HG03045 (cell line): ENCODE measurements around the gene UGT1A1.

Experiments
- ATAC-seq: cut with Tn5 transposase; IDR thresholded peaks from one replicate; pipeline ENCODE4 v1.9.1; 2021; ENCODE audit warnings: mild to moderate bottlenecking, moderate library complexity; ENCODE audit not compliant: unreplicated experiment

UGT1A1 gene

DNA sequence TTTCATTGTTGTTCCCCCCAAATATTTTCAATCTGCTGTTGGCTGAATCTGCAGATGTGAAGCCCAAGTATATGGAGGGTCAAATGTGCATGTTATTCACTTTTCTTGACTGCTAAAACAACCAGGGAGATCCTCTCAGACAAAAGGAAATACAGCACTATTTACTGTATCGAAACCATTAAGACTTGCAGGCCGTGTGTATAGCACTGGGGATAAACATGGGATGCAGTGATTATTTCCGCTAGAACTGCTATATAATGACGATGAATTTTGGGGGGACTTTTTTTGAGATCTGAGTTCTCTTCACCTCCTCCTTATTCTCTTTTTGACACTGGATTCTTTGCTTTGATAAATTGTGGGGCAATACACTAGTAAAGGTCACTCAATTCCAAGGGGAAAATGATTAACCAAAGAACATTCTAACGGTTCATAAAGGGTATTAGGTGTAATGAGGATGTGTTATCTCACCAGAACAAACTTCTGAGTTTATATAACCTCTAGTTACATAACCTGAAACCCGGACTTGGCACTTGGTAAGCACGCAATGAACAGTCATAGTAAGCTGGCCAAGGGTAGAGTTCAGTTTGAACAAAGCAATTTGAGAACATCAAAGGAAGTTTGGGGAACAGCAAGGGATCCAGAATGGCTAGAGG is 3.5 kb upstream of the UGT1A1 start:
- no peak for ATAC-seq

DNA sequence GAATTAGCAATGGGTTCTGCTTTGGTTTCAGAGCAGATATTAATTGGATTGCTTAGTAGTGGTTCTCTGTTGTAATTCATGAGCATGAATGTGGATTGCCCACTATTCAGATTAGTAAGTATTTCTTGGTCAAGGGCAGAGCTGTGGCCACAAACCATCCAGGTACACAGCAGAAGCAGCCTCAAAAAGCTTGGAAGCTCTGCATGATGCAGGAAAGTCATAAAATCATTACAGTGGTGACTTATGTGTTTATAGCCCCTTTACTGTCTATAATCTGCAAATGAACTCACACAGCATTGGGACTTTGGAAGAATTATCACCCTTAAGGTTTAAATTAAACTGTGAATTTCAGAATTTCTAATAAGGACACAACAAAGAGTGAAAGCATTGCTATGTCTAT is 1.9 kb upstream of the UGT1A1 start:
- no peak for ATAC-seq

DNA sequence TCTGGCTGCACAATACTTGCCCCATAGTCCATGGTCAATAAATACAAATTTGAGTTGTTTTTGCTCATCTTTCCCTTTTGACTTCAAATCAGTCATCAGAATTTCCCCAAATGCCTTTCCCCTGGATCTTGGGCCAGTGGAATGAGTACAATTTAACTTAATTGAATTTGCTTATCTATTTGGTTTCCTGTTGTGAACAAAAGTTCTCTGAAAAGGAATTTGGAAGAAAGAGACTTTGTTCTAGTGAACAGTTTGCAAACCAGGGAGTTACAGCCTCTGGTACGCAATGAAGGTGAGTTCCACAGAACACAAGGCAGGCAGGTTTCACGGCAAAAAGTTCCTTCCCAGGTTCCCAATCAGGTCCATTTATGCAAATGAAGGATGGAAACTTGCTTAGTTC is 1.2 kb upstream of the UGT1A1 start:
- ATAC-seq: no peak

DNA sequence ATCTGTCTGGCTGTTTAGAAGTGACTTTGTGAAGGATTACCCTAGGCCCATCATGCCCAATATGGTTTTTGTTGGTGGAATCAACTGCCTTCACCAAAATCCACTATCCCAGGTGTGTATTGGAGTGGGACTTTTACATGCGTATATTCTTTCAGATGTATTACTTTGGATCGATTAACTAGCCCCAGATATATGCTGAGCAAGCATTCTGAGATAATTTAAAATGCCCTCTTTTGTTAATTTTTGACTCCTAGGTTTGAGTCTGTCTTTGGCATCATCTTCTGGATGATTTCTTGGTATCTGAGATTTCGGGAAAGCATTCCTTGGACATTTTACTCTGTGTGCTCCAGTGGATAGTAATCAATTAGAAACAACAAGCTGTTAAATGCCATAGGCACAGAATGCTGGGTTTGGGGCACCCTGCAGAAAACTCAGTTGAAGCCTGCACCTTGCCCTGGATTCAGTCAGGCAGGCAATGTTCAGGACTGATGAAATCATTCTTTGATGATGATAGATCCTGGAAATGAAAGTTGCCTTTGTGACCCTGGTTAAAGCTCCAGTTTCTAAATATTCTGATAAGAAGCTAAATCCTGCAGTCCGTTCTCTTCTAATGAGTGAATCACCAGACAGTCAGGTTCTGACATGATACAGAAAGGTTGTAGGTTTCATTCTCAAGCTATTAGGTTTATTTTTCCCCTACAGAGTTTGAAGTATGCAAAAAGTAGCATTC is 1.1 kb downstream of the UGT1A1 start:
- no peak for ATAC-seq

DNA sequence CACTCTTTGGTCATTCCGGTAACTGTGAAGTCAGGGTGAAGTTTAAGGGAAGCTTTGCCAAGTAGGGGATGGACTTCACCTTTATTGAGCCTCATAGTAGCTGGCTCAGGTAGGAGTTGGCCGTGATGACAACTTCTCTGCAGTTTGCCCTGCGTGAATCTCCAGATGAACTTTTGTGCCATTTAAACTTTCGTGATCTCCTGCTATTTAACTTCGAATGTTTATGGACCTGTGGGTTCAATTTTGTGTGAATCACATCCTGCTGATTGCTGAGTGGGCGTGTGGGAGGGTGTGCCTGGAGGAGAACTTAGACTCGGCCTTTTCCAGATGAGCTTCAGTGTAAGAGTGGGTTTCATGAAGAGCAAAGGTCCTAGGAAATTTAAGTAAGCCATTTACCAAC is 4.2 kb downstream of the UGT1A1 start:
- ATAC-seq: no peak

DNA sequence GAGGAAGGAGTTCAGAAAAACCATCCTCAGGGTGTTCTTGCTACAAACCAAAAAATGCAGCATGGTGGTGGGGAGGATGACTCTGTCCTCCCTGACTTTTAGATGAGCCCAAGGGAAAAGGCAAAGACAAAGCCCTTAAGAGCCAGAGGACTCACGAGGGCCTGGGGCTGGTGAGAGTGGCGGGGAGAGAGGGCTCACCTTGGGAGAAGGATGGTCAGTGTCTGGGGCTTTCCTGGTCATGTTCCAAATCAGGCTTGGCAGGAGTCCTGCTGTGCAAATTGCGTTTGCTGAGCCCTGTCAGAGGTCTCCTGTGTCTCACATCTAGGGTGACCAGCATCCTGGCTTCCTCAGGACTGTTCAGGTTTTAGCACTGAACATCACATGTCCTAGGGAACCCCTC is 4.7 kb downstream of the UGT1A1 start:
- no peak for ATAC-seq

DNA sequence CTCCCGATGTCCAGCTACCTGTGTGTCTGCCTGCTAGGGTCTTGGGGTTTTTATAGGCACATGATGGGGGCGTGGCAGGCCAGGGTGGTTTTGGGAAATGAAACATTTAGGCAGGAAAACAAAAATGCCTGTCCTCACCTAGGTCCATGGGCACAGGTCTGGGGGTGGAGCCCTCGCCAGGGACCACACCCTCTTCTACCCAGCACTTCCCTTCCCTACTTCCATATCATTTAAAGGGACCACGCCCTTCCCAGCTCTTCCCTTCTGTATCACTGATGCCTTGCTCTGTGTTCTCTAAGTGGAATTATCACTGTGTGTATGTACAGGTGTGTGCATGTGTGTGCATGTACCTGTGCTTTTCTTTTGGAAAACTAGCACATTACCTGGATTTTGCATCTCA is 6.3 kb downstream of the UGT1A1 start:
- no peak for ATAC-seq

DNA sequence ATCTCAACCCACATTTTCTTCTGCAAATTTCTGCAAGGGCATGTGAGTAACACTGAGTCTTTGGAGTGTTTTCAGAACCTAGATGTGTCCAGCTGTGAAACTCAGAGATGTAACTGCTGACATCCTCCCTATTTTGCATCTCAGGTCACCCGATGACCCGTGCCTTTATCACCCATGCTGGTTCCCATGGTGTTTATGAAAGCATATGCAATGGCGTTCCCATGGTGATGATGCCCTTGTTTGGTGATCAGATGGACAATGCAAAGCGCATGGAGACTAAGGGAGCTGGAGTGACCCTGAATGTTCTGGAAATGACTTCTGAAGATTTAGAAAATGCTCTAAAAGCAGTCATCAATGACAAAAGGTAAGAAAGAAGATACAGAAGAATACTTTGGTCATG is 8.0 kb downstream of the UGT1A1 start:
- no peak for ATAC-seq

DNA sequence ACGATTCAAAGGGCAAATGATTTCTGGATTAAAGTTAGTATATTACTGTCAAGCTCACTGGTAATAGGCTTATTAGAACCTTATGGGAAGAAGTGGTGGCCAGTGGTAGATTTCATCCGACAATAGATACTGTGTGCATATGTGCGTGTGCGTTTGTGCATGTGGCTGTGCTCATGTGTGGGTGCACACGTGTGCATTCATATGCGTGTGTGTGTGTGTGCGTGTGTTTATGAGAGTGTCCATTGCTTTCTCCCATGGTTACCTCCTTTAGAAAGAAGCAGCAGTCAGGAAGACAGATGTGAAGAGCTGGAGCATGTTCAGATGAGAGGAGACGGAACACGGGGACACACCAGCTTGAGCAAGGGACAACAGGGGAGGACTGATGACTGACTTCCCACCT is 9.2 kb downstream of the UGT1A1 start:
- ATAC-seq: no peak

DNA sequence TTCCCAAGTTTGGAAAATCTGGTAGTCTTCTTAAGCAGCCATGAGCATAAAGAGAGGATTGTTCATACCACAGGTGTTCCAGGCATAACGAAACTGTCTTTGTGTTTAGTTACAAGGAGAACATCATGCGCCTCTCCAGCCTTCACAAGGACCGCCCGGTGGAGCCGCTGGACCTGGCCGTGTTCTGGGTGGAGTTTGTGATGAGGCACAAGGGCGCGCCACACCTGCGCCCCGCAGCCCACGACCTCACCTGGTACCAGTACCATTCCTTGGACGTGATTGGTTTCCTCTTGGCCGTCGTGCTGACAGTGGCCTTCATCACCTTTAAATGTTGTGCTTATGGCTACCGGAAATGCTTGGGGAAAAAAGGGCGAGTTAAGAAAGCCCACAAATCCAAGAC is 12.1 kb downstream of the UGT1A1 start:
- ATAC-seq: no peak

DNA sequence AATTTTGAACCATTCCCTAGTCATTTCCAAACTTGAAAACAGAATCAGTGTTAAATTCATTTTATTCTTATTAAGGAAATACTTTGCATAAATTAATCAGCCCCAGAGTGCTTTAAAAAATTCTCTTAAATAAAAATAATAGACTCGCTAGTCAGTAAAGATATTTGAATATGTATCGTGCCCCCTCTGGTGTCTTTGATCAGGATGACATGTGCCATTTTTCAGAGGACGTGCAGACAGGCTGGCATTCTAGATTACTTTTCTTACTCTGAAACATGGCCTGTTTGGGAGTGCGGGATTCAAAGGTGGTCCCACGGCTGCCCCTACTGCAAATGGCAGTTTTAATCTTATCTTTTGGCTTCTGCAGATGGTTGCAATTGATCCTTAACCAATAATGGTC is 12.5 kb downstream of the UGT1A1 start:
- no peak for ATAC-seq

DNA sequence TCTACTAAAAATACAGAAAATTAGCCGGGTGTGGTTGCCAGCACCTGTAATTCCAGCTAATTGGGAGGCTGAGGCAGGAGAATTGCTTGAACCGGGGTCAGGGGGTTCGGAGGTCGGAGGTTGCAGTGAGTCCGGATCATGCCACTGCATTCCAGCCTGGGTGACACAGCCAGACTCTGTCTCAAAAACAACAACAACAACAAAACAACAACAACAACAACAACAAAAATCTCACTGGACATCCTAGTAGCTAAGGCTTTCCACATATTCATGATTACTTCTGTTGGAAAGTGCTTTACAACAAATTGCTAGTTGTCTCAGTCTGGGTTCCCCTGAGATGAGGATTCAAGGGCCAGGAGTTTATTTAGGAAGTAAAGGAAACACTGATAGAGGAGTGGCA is 13.8 kb downstream of the UGT1A1 start:
- ATAC-seq: no peak

DNA sequence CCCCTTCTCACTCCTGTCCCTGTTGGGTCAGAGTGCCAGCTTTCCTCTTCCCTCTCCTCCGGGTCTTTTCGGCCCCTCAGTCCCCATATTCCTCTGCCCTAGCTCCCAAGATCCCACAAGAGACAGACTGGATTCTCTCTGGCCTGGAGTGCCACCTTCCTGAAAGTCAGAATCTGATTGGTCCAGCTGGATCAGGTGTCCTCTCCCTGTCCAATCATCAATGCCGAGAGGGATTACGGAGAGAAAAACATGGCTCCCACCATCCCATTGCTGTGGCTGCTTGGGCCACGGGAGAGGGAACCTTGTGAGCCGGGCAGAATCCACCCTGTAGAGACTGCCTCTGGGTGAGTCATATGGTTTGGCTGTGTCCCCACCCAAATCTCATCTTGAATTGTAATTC is 15.3 kb downstream of the UGT1A1 start:
- ATAC-seq: no peak

DNA sequence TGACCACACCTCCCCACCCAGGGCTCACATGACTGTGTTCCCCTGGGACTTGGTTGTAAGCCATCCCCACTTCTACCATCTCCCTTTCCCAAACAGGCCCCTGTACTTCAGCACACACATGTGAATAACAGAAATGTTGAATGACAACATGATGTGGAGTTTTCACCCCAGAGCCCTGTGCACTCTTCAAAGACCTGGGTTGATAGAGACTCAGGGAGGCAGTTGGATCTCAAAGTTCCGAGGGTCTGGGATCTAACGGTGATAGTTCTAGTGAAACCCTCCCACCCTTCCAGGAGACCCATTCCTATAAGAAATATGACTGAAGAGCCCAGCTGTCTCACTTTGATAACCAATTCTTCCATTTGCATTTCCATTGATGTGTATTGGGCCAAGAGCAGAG is 18.0 kb downstream of the UGT1A1 start, which contains the start of gene MROH2A:
MROH2A (plus strand) TSS at position 301 of the 400 bp plus-strand sequence. CDS start 1,029 bp downstream, outside the sequence.
- ATAC-seq: no peak

DNA sequence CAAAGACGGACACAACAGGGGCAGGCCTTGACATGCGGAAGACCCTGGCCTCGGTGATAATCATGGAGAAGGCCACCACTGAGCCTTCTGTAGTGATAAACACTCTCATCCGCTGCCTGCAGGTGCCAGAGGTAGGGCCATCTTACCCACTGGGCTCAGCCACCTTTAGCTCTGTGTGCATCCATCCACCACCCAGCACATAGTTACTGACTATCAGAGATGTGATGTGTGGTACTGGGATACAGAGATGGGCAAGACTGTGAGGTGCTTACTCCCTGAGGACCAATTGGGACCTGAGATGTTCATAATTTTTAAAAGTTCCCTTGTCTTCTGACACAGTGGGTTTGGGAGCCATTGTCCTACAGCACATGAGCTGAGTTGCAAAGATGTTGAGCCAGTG is 19.7 kb downstream of the UGT1A1 start:
- no peak for ATAC-seq

DNA sequence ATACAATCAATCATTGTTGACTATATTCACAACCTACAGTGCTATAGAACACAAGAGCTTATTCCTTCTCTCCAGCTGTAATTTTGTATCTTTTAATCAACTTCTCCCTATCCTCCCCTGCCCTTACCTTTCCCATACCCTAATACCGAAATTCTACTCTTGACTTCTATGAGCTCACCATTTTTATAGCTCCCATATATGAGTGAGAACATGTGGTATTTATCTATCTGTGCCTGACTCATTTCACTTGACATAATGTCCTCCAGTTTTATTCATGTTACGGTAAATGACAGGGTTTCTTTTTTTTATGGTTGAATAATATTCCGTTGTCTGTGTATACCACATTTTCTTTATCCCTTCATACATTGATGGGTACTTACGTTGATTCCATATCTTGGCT is 20.7 kb downstream of the UGT1A1 start:
- ATAC-seq: no peak

DNA sequence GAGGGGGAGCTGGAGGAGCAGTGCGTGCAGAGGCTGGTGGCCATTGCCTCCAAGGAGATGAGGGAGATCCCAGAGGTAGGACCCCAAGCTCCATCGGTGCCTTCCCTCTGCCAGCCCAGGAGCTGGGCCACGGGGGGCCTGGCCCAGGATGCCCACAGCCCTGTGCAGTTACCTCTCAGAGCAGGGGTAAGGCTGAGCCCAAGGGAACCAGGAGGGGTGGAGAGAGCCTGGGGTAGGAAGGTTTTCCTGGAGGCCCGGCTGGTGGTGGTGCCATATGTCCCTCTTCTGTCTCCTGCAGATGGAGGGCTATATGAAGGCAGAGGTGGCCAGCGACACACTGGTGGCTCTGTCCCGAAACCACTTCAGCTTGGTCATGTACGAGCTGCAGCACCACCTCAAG is 29.5 kb downstream of the UGT1A1 start:
- no peak for ATAC-seq

DNA sequence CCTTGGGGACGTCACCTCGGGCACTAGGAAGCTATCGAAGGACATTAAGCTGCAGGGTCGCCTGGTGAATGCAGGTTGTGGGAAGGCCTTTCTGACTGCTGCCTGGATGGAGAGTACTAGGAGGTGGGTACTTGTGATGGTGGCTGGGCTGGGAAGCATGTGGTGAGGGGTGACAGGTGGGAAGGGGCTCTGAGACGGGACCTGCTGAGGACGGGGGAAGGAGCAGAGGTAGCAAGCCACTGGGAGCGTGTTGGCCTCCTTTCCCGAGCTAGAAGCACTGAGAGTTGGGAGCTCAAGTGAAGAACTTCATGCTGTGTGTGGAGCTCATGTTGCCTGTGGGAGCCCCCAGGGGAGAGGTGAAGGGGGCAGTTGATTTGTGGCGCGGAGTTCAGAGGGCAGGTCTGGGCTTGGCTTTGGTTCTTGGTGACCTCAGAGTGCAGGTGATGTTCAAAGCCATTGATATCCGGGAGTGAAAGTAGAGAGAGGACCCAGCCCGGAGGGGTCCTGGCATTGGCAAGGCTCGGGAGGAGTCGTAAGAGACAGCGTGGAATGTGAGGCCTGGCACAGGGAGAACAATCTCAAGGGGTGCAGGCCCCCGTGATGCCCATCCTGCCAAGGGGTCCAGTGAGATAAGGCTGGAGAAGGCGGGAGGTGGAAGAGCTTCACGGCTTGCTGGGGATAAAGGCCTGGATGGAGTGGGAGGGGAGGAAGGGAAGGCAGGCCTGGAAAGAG is 31.2 kb downstream of the UGT1A1 start:
- no peak for ATAC-seq

DNA sequence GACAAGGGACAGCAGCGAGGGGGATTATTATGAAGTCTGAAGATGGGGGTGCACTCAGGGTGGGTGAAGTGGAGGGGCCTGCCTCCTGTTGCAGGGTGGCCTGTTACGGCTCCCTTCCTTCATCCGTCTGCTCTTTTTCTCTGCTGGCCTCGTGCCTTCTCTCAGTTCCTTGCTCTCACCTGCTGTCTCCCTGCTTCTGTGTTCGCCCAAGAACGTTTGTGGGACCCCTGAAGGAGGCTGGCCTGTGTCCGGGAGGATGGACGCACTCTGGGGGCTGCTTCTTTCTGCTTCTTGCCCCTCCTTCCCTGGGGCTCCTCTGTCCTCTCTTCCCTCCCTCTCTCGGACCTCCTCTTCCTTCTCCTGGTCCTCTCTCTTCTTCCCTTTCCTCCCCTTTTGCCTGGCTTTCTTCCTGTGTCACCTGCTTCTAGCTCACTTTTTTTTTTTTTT is 31.8 kb downstream of the UGT1A1 start:
- ATAC-seq: no peak

DNA sequence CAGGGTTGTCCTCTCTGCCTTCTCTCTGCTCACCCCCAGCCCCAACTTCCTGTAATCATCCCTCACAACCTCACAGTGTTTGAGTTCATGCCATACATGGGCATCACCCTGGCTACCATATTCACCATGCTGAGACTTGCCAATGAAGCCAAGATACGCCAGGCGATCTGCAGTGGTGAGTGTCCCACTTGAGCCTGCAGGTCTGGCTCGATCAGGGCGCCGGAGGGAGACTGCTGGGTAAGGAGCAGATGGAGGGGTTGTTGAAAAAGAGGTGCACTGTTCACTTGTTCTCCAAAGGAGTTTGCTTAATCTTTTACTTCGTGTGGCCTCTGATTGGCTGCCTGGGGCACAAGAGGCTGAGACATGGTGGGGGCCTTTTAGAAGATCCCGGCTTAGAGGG is 32.6 kb downstream of the UGT1A1 start:
- no peak for ATAC-seq

DNA sequence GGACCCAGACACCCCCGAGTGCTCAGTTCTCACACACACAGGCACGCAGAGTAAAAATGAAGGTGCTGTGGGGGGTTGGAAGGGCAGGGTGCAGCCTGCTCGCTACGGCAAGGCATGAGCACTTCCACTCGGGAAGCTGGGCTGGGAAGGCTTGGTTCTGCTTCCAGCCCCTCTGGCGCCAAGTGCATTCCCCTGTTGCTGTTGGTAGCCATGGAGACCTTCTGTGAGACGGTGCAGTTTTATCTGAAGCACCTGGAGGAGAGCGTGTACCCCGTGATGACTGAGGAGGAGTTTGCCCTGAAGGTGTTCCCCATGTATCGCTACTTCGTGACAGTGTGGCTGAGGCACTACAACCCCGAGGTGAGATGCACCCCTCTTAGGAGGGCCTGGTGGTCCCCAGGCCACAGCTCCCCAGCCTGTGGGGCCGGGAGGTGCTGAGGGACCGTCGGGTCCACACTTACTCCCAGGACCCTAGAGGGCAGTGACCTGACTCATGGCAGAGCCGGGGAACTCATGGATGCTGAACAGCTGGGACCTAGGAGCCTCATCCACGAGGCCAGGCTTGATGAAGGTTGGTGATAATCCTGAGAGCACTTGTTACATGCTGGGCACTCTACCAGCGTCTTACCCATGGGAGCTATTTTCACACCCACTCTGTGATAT is 33.5 kb downstream of the UGT1A1 start:
- no peak for ATAC-seq
